Activated naive CD8-positive, alpha-beta T cell (primary cell): ENCODE data around the gene BRMS1L.
"Not testable (repeated sequence)": the region's sequence is repeated elsewhere in the genome, so short reads cannot be mapped to it uniquely, and the experiment has no call there.

Experiments
- H3K27ac Mint-ChIP-seq: one replicate; pipeline ENCODE4 v1.8.0; 2021; ENCODE audit warnings: mixed read lengths
- H3K27me3 Mint-ChIP-seq: one replicate; pipeline ENCODE4 v1.8.0; 2021; ENCODE audit warnings: mixed read lengths
- H3K36me3 Mint-ChIP-seq: one replicate; pipeline ENCODE4 v1.8.0; 2021; ENCODE audit warnings: mixed read lengths
- H3K4me1 Mint-ChIP-seq: one replicate; pipeline ENCODE4 v1.8.0; 2021; ENCODE audit warnings: low read depth, mixed read lengths
- H3K4me3 Mint-ChIP-seq: one replicate; pipeline ENCODE4 v1.8.0; 2021; ENCODE audit warnings: mild to moderate bottlenecking, mixed read lengths
- H3K9me3 Mint-ChIP-seq: one replicate; pipeline ENCODE4 v1.8.0; 2021; ENCODE audit warnings: low read depth, mixed read lengths

The BRMS1L gene

DNA sequence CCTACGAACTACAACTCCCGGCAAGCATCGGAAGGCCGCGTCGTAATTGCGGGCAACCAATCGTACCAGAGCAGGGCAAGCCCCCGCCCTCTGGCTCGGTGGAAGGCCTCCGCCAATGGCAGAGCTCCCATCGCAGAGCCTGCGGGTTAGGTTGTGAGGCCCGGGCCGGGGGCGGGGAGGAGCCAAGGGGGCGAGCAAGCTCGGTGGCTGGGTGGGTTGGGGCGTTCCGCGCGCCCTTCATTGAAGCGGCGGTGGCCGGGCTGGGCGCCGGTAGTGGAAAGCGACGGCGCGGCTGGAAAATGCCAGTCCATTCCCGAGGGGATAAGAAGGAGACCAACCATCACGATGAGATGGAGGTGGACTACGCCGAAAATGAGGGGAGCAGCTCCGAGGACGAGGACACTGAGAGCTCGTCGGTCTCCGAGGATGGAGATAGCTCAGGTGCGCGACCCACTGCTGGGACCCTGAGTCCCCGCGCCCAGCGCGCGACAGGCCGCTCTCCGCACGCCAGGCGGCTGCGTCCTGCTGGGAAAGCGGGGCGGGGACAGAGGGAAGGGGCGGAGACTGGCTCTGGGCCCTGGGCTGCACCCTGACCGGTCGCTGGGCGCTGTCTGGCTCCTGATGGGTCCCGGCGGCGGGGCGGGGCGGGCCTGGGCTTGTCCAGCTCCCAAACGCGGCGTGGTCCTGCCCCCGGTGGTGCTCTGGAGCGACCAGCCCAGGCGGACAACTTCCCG lies at the start of gene BRMS1L:
Gene BRMS1L (plus strand): TSS at position 121 of the 734 bp plus-strand sequence. CDS start 179 bp downstream, at position 300.
- no peaks in the 10 kb centered on the region for H3K9me3 Mint-ChIP-seq
- H3K27me3 Mint-ChIP-seq: no peaks in the 10 kb centered on the region
- H3K36me3 Mint-ChIP-seq: no peaks in the 10 kb centered on the region
- peak within 1 kb of the TSS; percentile 90 for H3K4me3 Mint-ChIP-seq
- H3K4me1 Mint-ChIP-seq: peaks cover 22% of the 10 kb centered on the region
- peak within 1 kb of the TSS; percentile 87 for H3K27ac Mint-ChIP-seq

- H3K4me3 Mint-ChIP-seq: no peak overlapping the region
- peaks cover 7% of the 10 kb centered on the region for H3K4me1 Mint-ChIP-seq
- H3K9me3 Mint-ChIP-seq: peaks cover 17% of the 10 kb centered on the region
- peaks cover 14% of the 10 kb centered on the region for H3K36me3 Mint-ChIP-seq
- no peak overlapping the region for H3K27ac Mint-ChIP-seq
- H3K27me3 Mint-ChIP-seq: no peaks in the 10 kb centered on the region
Measured at GRCh38 chr14:35776823-35777222, 49.3 kb upstream of the BRMS1L start.

DNA sequence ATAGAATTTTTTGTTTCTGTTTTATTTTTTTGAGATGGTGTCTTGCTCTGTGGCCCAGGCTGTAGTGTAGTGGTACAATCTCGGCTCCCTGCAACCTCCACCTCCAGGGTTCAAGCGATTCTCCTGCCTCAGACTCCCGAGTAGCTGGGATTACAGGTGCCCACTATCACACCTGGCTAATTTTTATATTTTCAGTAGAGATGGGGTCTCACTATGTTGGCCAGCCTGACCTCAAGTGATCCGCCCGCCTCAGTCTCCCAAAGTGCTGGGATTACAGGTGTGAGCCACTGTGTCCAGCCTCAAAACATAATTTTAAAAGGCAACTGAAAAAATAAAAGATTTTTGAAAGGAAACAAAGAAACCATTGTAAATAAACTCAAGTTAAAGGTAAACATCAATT lies 48.6 kb upstream of the BRMS1L start:
- peaks cover 17% of the 10 kb centered on the region for H3K9me3 Mint-ChIP-seq

GRCh38 chr14:35779368-35779767 lies 46.8 kb upstream of the BRMS1L start:
- Mint-ChIP-seq H3K36me3 (peaks cover 14% of the 10 kb centered on the region), H3K27me3 (no peaks in the 10 kb centered on the region), H3K9me3 (peaks cover 17% of the 10 kb centered on the region)

More for the DNA sequence above, 48.6 kb upstream of the BRMS1L start:
- H3K4me3 Mint-ChIP-seq, H3K27me3 Mint-ChIP-seq, H3K4me1 Mint-ChIP-seq, H3K27ac Mint-ChIP-seq: not testable (repeated sequence)
- peaks cover 14% of the 10 kb centered on the region for H3K36me3 Mint-ChIP-seq

DNA sequence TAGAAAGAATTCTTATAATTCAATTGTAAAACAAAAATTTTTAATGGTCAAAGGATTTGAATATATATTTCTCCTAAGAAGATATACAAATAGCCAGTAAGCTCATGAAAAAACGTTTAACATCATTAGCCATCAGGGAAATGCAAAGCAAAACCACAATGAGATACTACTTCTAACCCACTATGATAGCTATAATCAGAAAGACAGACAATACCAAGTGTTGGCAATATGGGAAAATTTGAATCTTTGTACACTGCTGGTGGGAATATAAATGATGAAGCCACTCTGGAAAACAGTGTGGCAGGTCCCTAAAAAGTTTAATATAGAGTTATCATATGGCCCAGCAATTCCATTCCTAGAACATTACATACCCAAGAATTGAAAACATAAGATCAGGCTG lies 42.4 kb upstream of the BRMS1L start:
- Mint-ChIP-seq H3K4me3 (no peak overlapping the region), H3K27ac (no peak overlapping the region), H3K4me1 (peaks cover 38% of the 10 kb centered on the region), H3K27me3 (no peaks in the 10 kb centered on the region), H3K9me3 (peaks cover 17% of the 10 kb centered on the region), H3K36me3 (peaks cover 16% of the 10 kb centered on the region)

More at GRCh38 chr14:35779368-35779767, 46.8 kb upstream of the BRMS1L start:
- Mint-ChIP-seq H3K4me3 (no peak overlapping the region), H3K4me1 (peaks cover 16% of the 10 kb centered on the region), H3K27ac (no peak overlapping the region)

DNA sequence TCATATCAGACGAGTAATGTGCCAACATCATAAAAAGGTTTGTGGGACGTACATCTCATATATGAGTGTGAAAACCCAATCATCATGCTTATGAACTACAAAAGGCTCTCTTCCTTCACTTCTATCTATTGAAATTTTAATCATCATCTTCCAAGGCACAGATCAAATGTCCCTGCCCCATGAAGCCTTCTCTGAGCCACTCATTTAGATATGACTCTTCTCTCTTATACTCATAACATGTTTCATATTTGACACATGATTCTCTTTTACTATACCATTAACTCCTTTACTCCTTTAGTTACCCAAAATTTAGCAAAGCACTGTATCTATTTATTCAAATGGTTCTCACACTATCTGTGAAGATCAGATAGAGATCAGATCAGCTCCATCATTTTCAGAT lies 39.3 kb upstream of the BRMS1L start:
- Mint-ChIP-seq H3K27ac (no peak overlapping the region), H3K4me1 (peaks cover 55% of the 10 kb centered on the region), H3K27me3 (no peaks in the 10 kb centered on the region), H3K4me3 (no peak overlapping the region), H3K9me3 (no peaks in the 10 kb centered on the region), H3K36me3 (peaks cover 11% of the 10 kb centered on the region)

DNA sequence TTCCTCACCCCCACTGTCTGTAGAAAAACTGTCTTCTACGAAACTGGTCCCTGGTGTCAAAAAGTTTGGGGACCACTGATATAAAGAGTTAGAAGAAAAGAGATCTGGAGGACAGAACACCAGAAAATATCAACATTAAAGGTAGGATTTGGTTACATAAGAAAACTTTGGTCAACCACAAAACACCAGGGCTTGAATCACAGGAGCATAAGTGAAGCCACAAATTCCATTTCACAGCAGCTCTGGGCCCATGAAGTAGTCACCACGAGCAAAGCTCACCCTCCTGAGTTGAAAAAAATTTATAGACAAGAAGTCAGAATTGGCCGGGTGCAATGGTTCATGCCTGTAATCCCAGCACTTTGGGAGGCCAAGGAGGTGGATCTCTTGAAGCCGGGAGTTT lies 36.5 kb upstream of the BRMS1L start:
- Mint-ChIP-seq H3K27ac (no peak overlapping the region), H3K27me3 (no peaks in the 10 kb centered on the region), H3K9me3 (no peaks in the 10 kb centered on the region), H3K4me1 (peaks cover 45% of the 10 kb centered on the region), H3K36me3 (peaks cover 11% of the 10 kb centered on the region), H3K4me3 (no peak overlapping the region)

DNA sequence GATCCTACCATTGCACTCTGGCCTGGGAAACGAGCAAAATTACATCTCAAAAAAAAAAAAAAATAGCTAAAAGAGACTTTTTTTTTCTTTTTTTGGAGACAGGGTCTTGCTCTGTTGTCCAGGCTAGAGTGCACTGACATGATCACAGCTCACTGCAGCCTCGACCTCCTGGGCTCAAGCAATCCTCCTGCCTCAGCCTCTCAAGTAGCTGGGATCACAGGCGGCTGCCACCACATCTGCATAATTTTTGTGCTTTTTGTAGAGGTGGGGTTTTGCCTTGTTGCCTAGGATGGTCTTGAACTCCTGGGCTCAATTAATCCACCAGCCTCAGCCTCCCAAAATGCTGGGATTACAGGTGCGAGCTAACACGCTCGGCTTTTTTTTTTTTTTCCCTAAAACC lies 28.3 kb upstream of the BRMS1L start:
- Mint-ChIP-seq H3K27me3 (no peaks in the 10 kb centered on the region), H3K4me1 (peaks cover 48% of the 10 kb centered on the region)

GRCh38 chr14:35806006-35806907 lies 19.9 kb upstream of the BRMS1L start:
- Mint-ChIP-seq H3K27me3 (no peaks in the 10 kb centered on the region), H3K27ac (no peak overlapping the region), H3K4me1 (peaks cover 50% of the 10 kb centered on the region), H3K36me3 (peaks cover 5% of the 10 kb centered on the region), H3K4me3 (peak overlapping the region; percentile 98), H3K9me3 (no peaks in the 10 kb centered on the region)

More for the DNA sequence above, 28.3 kb upstream of the BRMS1L start:
- no peaks in the 10 kb centered on the region for H3K9me3 Mint-ChIP-seq
- no peaks in the 10 kb centered on the region for H3K36me3 Mint-ChIP-seq
- no peak overlapping the region for H3K4me3 Mint-ChIP-seq
- no peak overlapping the region for H3K27ac Mint-ChIP-seq

GRCh38 chr14:35807131-35807961 lies 18.8 kb upstream of the BRMS1L start:
- Mint-ChIP-seq H3K36me3 (peaks cover 5% of the 10 kb centered on the region), H3K4me3 (peak overlapping the region; percentile 98), H3K9me3 (no peaks in the 10 kb centered on the region), H3K27ac (peak overlapping the region; percentile 11), H3K4me1 (peaks cover 39% of the 10 kb centered on the region), H3K27me3 (no peaks in the 10 kb centered on the region)

- H3K9me3 Mint-ChIP-seq: no peaks in the 10 kb centered on the region
- no peaks in the 10 kb centered on the region for H3K27me3 Mint-ChIP-seq
- H3K4me3 Mint-ChIP-seq: peak overlapping the region; percentile 98
- H3K4me1 Mint-ChIP-seq: peaks cover 32% of the 10 kb centered on the region
- peaks cover 2% of the 10 kb centered on the region for H3K36me3 Mint-ChIP-seq
- H3K27ac Mint-ChIP-seq: peak overlapping the region; percentile 92
Measured at GRCh38 chr14:35808076-35808637, 18.0 kb upstream of the BRMS1L start.

DNA sequence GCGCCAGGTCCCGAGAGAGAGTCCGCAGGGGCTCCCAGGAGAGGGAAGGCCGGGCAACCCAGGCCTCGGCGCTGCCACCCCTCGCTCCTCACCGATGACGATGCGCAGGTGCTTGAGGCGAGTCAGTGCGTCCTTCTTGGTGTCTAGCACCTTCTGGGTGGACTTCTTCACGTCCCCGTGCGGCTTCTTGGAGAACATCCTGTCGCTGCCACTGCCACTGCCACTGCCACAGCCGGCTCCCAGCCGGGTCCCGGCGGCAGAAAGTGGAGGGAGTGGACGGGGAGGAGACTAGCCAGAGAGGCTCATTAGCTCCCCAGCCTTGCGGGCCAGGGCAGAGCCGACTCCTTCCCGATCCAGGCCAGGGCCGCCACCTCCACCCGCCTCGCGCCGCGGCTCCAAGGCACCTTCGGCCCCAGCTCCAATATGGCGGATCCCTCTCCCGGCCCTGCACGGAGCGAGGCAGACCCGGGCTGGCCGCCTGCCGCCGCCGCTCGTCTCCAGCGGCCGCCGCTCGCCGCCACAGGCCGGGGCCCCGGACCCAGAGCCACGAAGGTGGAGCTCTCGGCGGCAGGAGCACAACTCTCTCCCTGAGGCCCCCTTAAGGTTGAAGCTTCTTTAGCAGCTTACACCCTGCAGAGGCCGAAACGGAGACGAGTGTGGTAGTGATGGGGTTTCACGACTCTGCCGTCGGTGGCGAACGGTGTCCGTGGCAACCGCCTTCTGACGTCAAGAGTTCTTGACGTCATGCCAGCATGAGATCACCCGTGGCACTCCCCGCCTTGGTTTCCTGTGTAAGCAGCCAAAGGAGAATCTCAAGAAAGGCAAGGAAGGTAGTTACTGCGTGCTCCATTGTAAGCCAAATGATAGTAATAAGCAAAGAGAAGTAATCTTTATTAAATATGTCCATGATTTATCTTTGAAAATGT lies 17.2 kb upstream of the BRMS1L start, which contains the start of gene RALGAPA1:
Gene RALGAPA1 (minus strand): TSS at position 658 of the 926 bp plus-strand sequence. CDS start 460 bp downstream, at position 198.
- peak within 1 kb of the TSS; percentile 92 for H3K27ac Mint-ChIP-seq
- peaks cover 31% of the 10 kb centered on the region for H3K4me1 Mint-ChIP-seq
- peak within 1 kb of the TSS; percentile 98 for H3K4me3 Mint-ChIP-seq
- not testable (repeated sequence) for H3K9me3 Mint-ChIP-seq, H3K36me3 Mint-ChIP-seq, H3K27me3 Mint-ChIP-seq

- Mint-ChIP-seq H3K4me1 (peaks cover 31% of the 10 kb centered on the region), H3K4me3 (peak overlapping the region; percentile 65), H3K9me3 (no peaks in the 10 kb centered on the region), H3K27me3 (no peaks in the 10 kb centered on the region), H3K27ac (no peak overlapping the region), H3K36me3 (peaks cover 2% of the 10 kb centered on the region)
Measured at GRCh38 chr14:35809597-35809996, 16.5 kb upstream of the BRMS1L start.
